ENCODE results near the gene UQCC3. TPM values are rescaled to one million over a fixed set of nuclear protein-coding genes. Genes with fewer than 3 reads are reported as not detected.

UQCC3 gene
- total and polyA plus RNA-seq, 8 donors: 6.2 to 9.0 (median 6.6) TPM

- Histone ChIP-seq H3K9me3 (no peaks in the 10 kb centered on the region), H3K4me3 (peak overlapping the region; percentile 80 to 84), H3K36me3 (peaks cover 0 to 32% of the 10 kb centered on the region in 2 donors), H3K4me1 (peaks cover 5 to 20% of the 10 kb centered on the region in 2 donors), H3K27me3 (no peaks in the 10 kb centered on the region), H3K27ac (peak overlapping the region; percentile 90 to 96)
- intact Hi-C loops (cut with DNase I): no loop called here
- TF ChIP-seq, protein P1, sequence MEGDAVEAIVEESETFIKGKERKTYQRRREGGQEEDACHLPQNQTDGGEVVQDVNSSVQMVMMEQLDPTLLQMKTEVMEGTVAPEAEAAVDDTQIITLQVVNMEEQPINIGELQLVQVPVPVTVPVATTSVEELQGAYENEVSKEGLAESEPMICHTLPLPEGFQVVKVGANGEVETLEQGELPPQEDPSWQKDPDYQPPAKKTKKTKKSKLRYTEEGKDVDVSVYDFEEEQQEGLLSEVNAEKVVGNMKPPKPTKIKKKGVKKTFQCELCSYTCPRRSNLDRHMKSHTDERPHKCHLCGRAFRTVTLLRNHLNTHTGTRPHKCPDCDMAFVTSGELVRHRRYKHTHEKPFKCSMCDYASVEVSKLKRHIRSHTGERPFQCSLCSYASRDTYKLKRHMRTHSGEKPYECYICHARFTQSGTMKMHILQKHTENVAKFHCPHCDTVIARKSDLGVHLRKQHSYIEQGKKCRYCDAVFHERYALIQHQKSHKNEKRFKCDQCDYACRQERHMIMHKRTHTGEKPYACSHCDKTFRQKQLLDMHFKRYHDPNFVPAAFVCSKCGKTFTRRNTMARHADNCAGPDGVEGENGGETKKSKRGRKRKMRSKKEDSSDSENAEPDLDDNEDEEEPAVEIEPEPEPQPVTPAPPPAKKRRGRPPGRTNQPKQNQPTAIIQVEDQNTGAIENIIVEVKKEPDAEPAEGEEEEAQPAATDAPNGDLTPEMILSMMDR (IDR thresholded peaks at IDR 0.05): no peak
- ATAC-seq: peak; percentile 14
- DNase-seq: no peak
These were observed 19.1 kb upstream of the UQCC3 start for GRCh38 chr11:62652161-62653006.

DNA sequence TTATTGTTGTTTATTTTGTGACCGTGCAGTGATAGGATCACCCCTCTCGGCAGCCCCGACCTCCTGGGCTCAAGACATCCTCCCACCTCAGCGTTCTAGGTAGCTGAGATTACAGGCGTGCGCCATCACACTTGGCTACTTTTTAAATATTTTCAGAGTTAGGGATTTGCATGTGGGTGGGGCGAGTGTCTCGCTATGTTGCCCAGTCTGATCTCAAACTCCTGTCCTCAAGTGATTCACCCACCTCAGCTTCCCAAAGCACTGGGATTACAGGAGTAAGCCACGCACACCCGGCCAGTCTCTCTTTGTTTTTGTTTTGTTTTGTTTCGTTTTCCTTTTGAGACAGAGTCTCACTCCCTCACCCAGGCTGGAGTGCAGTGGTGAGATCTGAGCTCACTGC is 17.2 kb upstream of the UQCC3 start:
- H3K4me1 ChIP-seq: peaks cover 5 to 17% of the 10 kb centered on the region in 2 donors
- no peaks in the 10 kb centered on the region for H3K9me3 ChIP-seq
- intact Hi-C loops (cut with DNase I): no loop called here
- H3K4me3 ChIP-seq: no peak overlapping the region
- H3K27ac ChIP-seq: no peak overlapping the region
- ATAC-seq (no peak), DNase-seq (no peak)
- peaks cover 0 to 12% of the 10 kb centered on the region in 2 donors for H3K36me3 ChIP-seq
- no peaks in the 10 kb centered on the region for H3K27me3 ChIP-seq
- TF ChIP-seq, protein P1 (IDR thresholded peaks at IDR 0.05): no peak

DNA sequence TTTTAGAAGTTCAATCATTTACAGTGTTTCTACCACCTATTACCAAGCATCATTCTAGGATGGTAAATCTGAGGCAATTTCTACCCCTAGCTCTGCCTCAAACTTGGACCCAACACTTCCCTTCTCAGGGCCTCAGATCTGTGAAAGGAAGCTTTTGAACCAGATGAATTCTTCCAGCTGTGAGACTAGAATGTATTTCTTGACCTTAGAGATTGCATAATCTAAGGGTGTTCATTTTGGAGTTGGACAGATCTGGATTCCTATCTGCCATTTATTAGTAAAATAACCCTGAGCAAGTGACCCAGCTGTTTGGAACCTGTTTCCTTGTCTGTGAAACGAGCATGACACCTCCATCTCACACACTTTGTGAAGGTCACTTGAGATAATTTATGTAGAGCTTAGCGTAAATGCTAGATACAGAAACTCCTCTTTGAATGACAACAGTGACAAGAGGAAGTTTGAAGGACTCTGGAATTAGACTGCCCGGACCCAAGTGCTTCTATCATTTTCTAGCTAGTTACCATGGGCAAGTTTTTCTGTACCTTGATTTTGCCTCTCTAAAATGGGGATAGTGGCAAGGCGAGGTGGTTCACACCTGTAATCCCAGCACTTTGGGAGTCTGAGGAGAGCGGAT is 14.6 kb upstream of the UQCC3 start:
- peaks cover 0 to 13% of the 10 kb centered on the region in 2 donors for H3K36me3 ChIP-seq
- TF ChIP-seq, protein P1 (IDR thresholded peaks at IDR 0.05): no peak
- H3K4me1 ChIP-seq: peaks cover 2 to 8% of the 10 kb centered on the region in 2 donors
- intact Hi-C loops (cut with DNase I): no loop called here
- DNase-seq (peak in 1 of 4 donors; percentile 23), ATAC-seq (no peak)
- no peak overlapping the region for H3K4me3 ChIP-seq
- no peaks in the 10 kb centered on the region for H3K27me3 ChIP-seq
- H3K9me3 ChIP-seq: no peaks in the 10 kb centered on the region
- H3K27ac ChIP-seq: no peak overlapping the region

GRCh38 chr11:62664405-62665074 is 6.9 kb upstream of the UQCC3 start:
- Histone ChIP-seq H3K4me1 (peaks cover 14 to 52% of the 10 kb centered on the region in 2 donors), H3K9me3 (no peaks in the 10 kb centered on the region), H3K36me3 (peaks cover 0 to 42% of the 10 kb centered on the region in 2 donors), H3K4me3 (peak overlapping the region; percentile 86 to 90), H3K27ac (peak overlapping the region; percentile 89 to 94), H3K27me3 (no peaks in the 10 kb centered on the region)
- TF ChIP-seq, protein P1 (IDR thresholded peaks at IDR 0.05): no peak
- DNase-seq: peak in 3 of 4 donors; percentile 28 to 60 (median 56)
- ATAC-seq: peak; percentile 59
- intact Hi-C loops (cut with DNase I): no loop called here

All from left lung (tissue), 10 donors.